HG03103 (cell line): ENCODE measurements around the gene TRIM62.
"Not testable (repeated sequence)": the region's sequence is repeated elsewhere in the genome, so short reads cannot be mapped to it uniquely, and the experiment has no call there.

Source experiments
- ATAC-seq: cut with Tn5 transposase; IDR thresholded peaks from one replicate; pipeline ENCODE4 v1.9.1; 2021; ENCODE audit warnings: low read depth; ENCODE audit not compliant: unreplicated experiment

TRIM62 gene

DNA sequence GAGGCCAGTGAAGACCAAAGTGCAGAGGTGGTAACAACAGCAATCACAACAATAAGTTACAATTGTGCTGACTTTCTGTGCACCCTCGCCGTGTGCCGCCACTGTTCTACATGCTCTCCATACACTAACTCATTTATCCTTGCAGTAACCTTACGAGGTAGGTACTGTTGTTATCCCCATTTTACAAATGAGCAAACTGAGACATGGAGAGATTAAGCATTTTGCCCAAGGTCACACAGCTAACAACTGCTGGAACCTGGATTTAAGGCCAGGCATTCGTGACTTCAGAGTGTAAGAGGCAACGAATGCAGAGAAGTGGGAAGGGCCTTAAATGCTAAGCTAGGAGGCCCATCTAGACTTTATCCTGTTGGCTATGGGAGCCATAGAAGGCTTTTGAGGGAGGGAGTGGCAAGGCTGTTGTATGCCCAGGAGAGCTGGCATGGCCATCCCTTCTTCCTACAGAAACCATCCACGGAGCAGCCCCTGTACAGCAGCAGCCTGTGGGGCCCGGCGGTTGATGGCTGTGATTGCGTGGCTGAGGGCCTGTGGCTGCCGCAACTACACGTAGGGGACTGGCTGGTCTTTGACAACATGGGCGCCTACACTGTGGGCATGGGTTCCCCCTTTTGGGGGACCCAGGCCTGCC is 64.3 kb downstream of the TRIM62 start:
- no peak for ATAC-seq

- ATAC-seq, result no peak
Observed at GRCh38 chr1:33111965-33112364, 69.9 kb downstream of the TRIM62 start.

DNA sequence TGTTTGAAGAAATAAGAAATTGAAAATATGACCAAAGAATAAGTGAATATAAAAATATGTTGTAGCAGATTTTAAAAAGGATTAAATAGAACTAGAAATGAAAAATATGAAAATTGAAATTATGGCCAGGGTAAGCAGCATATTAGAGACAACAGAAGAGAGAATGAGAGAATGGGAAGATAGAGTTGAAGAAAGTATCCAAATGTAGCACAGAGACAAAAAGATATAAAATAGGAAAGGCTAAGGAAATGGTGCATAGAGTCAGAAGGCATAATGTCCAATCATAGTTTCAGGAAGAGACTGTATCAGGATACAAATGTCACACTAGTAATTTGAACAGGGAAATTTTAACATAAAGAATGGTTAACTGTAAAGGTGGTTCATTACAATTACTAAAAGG is 71.4 kb downstream of the TRIM62 start:
- ATAC-seq, result no peak

- not testable (repeated sequence) for ATAC-seq
Observed at GRCh38 chr1:33100119-33100415, 81.8 kb downstream of the TRIM62 start.

- no peak for ATAC-seq
Observed at GRCh38 chr1:33099290-33100118, 82.3 kb downstream of the TRIM62 start.

DNA sequence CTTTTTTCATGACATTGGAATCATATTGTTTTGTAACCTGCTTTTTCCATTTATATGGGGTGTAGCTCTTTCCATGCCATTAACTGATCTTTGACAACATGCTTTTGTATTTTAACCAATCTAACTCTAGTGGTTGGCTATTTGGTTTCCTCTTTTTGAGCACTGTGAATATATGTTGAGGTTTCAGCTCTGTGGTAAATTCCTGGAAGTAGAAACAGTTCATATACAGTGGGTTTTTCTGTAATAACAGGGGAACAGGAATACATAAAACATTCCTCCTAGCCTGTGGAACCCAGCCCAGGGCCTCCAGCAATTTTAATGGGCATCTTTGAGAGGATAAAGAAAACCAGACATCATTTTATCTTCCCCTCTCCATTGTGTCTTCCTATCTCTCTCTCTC is 83.5 kb downstream of the TRIM62 start:
- no peak for ATAC-seq

- ATAC-seq, result no peak
Observed at GRCh38 chr1:33097762-33098161, 84.1 kb downstream of the TRIM62 start.

- ATAC-seq, result no peak
Observed at GRCh38 chr1:33097137-33097611, 84.7 kb downstream of the TRIM62 start.

DNA sequence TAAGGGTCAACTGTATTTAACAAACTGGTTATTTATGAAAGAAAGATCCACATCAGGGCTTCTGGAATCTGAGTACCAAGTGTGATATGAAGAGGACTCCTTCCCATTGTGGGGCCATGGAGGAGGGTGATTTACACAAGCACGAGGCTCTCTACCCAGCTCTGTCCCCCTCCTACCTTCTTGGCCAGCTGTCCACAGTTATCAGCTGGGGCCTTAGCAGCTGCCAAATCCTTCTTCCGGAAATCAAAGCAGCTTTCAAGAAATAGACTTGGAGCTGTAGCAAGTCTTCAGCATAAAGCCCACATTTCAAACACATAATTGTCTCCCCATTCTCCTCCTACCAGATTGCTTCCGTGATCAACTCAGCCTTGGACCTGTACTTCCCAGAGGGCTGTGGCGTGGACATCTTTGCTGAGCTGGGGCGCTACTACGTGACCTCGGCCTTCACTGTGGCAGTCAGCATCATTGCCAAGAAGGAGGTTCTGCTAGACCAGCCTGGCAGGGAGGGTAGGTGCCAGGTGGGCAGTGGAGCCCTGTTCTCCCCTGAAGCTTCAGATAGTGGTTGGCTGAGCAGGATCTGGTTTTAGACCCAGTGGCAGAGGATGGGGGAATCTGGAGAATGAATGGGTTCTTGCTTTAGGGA is 85.4 kb downstream of the TRIM62 start:
- no peak for ATAC-seq
